ENCODE results near the gene PIGQ. TPM values are rescaled to one million over a fixed set of nuclear protein-coding genes. Genes with fewer than 3 reads are reported as not detected.

PIGQ gene
- total RNA-seq, 2 donors from 2014 or later = 76.5 to 83.1 TPM

DNA sequence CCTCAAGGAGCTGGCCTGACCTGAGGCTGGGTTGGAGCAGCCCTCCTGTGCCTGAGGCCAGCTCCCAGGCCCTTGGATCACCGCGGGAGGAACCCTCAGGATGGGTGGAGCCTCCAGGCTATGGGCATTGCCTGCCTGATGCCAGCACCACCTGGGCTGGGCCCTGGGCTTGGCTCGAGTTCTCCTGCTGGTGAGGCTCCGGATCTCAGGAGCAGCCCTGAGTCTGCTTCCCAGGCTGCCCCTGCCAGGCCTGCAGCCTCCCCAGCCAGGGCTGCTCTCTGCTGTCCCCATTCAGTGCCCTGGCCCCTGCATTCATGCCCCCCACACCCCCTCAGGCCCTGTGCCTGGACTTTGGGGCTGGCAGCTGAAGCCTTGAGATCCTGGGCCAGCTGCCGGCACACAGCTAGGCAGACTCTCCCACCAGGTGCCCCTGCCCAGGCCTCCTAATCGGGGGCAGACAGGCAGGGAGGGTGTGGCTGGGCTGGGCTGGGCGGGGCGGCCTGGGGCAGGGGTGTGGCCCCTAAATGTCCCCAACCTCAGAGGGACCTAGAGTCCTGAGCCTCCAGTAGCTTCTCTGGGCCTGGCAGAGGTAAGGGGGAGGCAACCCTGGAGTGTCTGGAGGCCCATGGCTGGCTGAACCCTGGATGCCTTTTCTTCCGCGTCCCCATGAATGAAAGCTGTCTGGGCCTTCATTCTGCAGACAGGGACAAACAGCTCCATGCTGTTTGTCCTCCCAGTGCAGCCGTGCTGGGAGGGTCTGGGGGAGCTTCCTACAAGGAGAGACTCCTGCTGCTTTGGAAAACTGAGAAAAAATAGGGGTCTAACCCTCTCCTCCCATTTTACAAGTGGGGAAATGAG lies 1.1 kb upstream of the PIGQ start:
- DNase-seq = no peak
- H3K4me1 ChIP-seq = peaks cover 34% of the 10 kb centered on the region
- no peak overlapping the region for H3K4me3 ChIP-seq
- H3K9me3 ChIP-seq = no peaks in the 10 kb centered on the region
- TF ChIP-seq POLR2A (IDR thresholded peaks at IDR 0.05) = no peak
- TF ChIP-seq, protein P1, sequence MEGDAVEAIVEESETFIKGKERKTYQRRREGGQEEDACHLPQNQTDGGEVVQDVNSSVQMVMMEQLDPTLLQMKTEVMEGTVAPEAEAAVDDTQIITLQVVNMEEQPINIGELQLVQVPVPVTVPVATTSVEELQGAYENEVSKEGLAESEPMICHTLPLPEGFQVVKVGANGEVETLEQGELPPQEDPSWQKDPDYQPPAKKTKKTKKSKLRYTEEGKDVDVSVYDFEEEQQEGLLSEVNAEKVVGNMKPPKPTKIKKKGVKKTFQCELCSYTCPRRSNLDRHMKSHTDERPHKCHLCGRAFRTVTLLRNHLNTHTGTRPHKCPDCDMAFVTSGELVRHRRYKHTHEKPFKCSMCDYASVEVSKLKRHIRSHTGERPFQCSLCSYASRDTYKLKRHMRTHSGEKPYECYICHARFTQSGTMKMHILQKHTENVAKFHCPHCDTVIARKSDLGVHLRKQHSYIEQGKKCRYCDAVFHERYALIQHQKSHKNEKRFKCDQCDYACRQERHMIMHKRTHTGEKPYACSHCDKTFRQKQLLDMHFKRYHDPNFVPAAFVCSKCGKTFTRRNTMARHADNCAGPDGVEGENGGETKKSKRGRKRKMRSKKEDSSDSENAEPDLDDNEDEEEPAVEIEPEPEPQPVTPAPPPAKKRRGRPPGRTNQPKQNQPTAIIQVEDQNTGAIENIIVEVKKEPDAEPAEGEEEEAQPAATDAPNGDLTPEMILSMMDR (IDR thresholded peaks at IDR 0.05) = no peak
- WGBS, 2 donors = 62 to 79% methylated on average over 5 to 8 of the region's 11 CpGs
- H3K27me3 ChIP-seq = no peaks in the 10 kb centered on the region
- no peak for ATAC-seq
- H3K27ac ChIP-seq = peak overlapping the region in 1 of 4 donors; percentile 3
- intact Hi-C loops (cut with DNase I) = no loop called here
- H3K36me3 ChIP-seq (replicated peaks in 1 of 2; ENCODE audit: insufficient read depth in 1 of 2, low read depth in 2 of 2) = no peaks in the 10 kb centered on the region

DNA sequence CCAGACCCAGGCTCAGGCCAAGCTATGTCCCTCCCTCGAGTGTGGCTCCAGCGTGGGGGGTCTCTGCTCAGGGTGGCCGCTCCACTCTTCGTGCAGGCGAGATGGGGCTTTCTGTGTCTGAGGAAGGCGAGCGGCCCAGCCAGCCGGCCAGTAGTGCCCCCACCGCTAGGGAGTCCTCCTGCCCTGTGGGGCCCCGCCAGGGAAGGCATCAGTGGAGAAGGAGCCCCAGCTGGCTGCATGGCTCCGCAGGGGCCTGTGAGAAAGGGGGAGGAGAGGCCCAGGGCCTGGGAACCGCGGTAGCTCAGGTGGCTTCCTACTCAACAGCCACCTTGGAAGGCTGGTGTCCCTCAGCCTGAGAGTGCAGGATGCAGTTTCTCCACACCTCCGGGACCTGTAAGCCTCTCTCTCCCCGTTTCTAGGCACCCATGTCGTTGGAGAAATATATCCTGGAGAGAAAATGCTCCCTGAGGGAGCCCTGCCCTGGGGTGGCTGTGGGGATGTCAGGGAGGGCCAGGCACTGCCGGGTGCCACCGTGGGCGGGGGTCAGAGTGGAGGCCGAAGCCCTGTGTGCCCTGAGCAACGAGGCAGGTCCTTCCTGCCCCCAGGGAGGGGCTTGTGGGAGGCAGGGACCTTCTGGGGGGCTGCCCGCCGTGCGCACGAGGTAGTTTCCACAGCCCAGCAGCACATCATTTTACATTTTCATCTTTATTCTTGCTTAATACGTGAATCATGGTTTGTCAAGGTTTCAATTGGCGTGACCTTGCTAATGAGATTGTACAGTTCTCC lies 3.3 kb downstream of the PIGQ start:
- intact Hi-C loops (cut with DNase I) = no loop called here
- 80 to 85% methylated on average over 13 to 24 of the region's 27 CpGs for WGBS, 2 donors
- no peak overlapping the region for H3K27ac ChIP-seq
- peaks cover 24% of the 10 kb centered on the region for H3K4me1 ChIP-seq
- H3K27me3 ChIP-seq = no peaks in the 10 kb centered on the region
- TF ChIP-seq POLR2A (IDR thresholded peaks at IDR 0.05) = no peak
- TF ChIP-seq, protein P1 (IDR thresholded peaks at IDR 0.05) = no peak
- no peak for DNase-seq
- no peak overlapping the region for H3K4me3 ChIP-seq
- no peak for ATAC-seq
- no peaks in the 10 kb centered on the region for H3K9me3 ChIP-seq
- peaks cover 0 to 11% of the 10 kb centered on the region in 2 donors for H3K36me3 ChIP-seq (replicated peaks in 1 of 2; ENCODE audit: insufficient read depth in 1 of 2, low read depth in 2 of 2)

DNA sequence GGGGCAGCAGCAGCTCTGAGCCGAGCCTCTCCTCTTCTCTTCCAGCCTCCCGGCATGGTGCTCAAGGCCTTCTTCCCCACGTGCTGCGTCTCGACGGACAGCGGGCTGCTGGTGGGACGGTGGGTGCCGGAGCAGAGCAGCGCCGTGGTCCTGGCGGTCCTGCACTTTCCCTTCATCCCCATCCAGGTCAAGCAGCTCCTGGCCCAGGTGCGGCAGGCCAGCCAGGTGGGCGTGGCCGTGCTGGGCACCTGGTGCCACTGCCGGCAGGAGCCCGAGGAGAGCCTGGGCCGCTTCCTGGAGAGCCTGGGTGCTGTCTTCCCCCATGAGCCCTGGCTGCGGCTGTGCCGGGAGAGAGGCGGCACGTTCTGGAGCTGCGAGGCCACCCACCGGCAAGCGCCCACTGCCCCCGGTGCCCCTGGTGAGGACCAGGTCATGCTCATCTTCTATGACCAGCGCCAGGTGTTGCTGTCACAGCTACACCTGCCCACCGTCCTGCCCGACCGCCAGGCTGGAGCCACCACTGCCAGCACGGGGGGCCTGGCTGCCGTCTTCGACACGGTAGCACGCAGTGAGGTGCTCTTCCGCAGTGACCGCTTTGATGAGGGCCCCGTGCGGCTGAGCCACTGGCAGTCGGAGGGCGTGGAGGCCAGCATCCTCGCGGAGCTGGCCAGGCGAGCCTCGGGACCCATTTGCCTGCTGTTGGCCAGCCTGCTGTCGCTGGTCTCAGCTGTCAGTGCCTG lies 4.4 kb downstream of the PIGQ start:
- no peak for TF ChIP-seq POLR2A (IDR thresholded peaks at IDR 0.05)
- TF ChIP-seq, protein P1 (IDR thresholded peaks at IDR 0.05) = no peak
- H3K9me3 ChIP-seq = no peaks in the 10 kb centered on the region
- DNase-seq = no peak
- no peak for ATAC-seq
- H3K36me3 ChIP-seq (replicated peaks in 1 of 2; ENCODE audit: insufficient read depth in 1 of 2, low read depth in 2 of 2) = peaks cover 0 to 11% of the 10 kb centered on the region in 2 donors
- no peak overlapping the region for H3K27ac ChIP-seq
- H3K27me3 ChIP-seq = no peaks in the 10 kb centered on the region
- H3K4me1 ChIP-seq = peaks cover 21% of the 10 kb centered on the region
- intact Hi-C loops (cut with DNase I) = no loop called here
- no peak overlapping the region for H3K4me3 ChIP-seq
- whole genome bisulfite sequencing, 2 donors = 94% methylated on average over 18 to 40 of the region's 46 CpGs

DNA sequence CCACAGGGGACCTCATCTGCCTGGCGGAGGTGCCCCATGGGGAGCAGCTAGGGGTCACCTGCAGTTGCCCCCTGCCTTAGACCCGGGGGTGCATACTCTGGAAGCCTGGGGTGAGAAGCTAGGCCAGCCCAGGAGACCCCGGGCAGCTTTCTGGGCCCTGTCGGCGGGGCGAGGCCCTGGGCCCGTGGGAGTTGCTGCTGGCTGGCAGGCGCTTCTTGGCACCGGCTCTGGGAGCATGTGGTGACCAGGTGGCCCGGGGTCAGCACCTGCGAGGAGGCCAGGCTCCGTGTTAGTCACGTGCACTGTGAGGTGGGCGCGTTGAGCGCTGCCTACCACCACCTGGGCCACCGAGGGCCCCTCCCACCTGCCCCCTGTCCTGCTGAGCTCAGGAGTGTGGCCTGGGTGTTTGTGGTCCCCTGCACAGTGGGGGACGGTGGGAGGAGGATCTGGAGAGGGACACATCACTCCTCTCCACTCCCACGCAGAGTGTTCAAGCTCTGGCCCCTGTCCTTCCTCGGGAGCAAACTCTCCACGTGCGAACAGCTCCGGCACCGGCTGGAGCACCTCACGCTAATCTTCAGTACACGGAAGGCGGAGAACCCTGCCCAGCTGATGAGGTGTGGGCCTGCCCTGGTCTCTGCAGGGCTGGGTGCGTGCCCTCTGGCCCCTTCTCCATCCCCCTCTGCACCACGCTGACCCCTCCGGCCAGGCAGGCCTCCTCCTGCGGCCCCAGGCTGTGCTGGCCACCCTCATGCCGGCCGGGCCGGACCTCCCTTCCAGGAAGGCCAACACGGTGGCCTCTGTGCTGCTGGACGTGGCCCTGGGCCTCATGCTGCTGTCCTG lies 5.8 kb downstream of the PIGQ start:
- TF ChIP-seq, protein P1 (IDR thresholded peaks at IDR 0.05) = no peak
- no peak for TF ChIP-seq POLR2A (IDR thresholded peaks at IDR 0.05)
- peaks cover 29% of the 10 kb centered on the region for H3K4me1 ChIP-seq
- H3K27ac ChIP-seq = no peak overlapping the region
- H3K9me3 ChIP-seq = no peaks in the 10 kb centered on the region
- DNase-seq (no peak), ATAC-seq (no peak)
- H3K27me3 ChIP-seq = no peaks in the 10 kb centered on the region
- WGBS, 2 donors = 86 to 94% methylated on average over 7 to 34 of the region's 36 CpGs
- no peak overlapping the region for H3K4me3 ChIP-seq
- peaks cover 0 to 11% of the 10 kb centered on the region in 2 donors for H3K36me3 ChIP-seq (replicated peaks in 1 of 2; ENCODE audit: insufficient read depth in 1 of 2, low read depth in 2 of 2)
- intact Hi-C loops (cut with DNase I) = no loop called here
